HG02610 (cell line): ENCODE data around the gene LMX1A.

Experiments used
- ATAC-seq: cut with Tn5 transposase; IDR thresholded peaks from one replicate; pipeline ENCODE4 v1.9.1; 2021; ENCODE audit warnings: mild to moderate bottlenecking, moderate library complexity; ENCODE audit not compliant: unreplicated experiment

Gene LMX1A

GRCh38 chr1:165276314-165276713 lies 80.2 kb downstream of the LMX1A start:
- no peak for ATAC-seq

- no peak for ATAC-seq
Observed at GRCh38 chr1:165265196-165265838, 91.2 kb downstream of the LMX1A start.

GRCh38 chr1:165259706-165260428 lies 96.6 kb downstream of the LMX1A start:
- no peak for ATAC-seq

- no peak for ATAC-seq
Observed at GRCh38 chr1:165259236-165259635, 97.3 kb downstream of the LMX1A start.

- peak; percentile 73 for ATAC-seq
Observed at GRCh38 chr1:165257969-165258459, 98.5 kb downstream of the LMX1A start.

- no peak for ATAC-seq
Observed at GRCh38 chr1:165254896-165255625, 101.5 kb downstream of the LMX1A start.

- no peak for ATAC-seq
Observed at GRCh38 chr1:165254376-165254775, 102.1 kb downstream of the LMX1A start.

GRCh38 chr1:165253818-165254254 lies 102.7 kb downstream of the LMX1A start:
- ATAC-seq: no peak

GRCh38 chr1:165248969-165249571 lies 107.4 kb downstream of the LMX1A start:
- ATAC-seq: no peak

- ATAC-seq: no peak
Observed at GRCh38 chr1:165241952-165242351, 114.6 kb downstream of the LMX1A start.

- no peak for ATAC-seq
Observed at GRCh38 chr1:165241321-165241720, 115.2 kb downstream of the LMX1A start.

GRCh38 chr1:165240492-165240891 lies 116.0 kb downstream of the LMX1A start:
- ATAC-seq: no peak

- ATAC-seq: no peak
Observed at GRCh38 chr1:165239873-165240272, 116.6 kb downstream of the LMX1A start.

GRCh38 chr1:165235777-165236291 lies 120.7 kb downstream of the LMX1A start:
- ATAC-seq: no peak

- no peak for ATAC-seq
Observed at GRCh38 chr1:165235155-165235776, 121.2 kb downstream of the LMX1A start.

- ATAC-seq: no peak
Observed at GRCh38 chr1:165234149-165234548, 122.4 kb downstream of the LMX1A start.

- no peak for ATAC-seq
Observed at GRCh38 chr1:165228676-165229075, 127.8 kb downstream of the LMX1A start.

- no peak for ATAC-seq
Observed at GRCh38 chr1:165228111-165228655, 128.3 kb downstream of the LMX1A start.

- ATAC-seq: no peak
Observed at GRCh38 chr1:165226326-165226725, 130.2 kb downstream of the LMX1A start.

GRCh38 chr1:165225650-165226049 lies 130.9 kb downstream of the LMX1A start:
- no peak for ATAC-seq
